Measurements from ENCODE around the gene PELI1.

DNA sequence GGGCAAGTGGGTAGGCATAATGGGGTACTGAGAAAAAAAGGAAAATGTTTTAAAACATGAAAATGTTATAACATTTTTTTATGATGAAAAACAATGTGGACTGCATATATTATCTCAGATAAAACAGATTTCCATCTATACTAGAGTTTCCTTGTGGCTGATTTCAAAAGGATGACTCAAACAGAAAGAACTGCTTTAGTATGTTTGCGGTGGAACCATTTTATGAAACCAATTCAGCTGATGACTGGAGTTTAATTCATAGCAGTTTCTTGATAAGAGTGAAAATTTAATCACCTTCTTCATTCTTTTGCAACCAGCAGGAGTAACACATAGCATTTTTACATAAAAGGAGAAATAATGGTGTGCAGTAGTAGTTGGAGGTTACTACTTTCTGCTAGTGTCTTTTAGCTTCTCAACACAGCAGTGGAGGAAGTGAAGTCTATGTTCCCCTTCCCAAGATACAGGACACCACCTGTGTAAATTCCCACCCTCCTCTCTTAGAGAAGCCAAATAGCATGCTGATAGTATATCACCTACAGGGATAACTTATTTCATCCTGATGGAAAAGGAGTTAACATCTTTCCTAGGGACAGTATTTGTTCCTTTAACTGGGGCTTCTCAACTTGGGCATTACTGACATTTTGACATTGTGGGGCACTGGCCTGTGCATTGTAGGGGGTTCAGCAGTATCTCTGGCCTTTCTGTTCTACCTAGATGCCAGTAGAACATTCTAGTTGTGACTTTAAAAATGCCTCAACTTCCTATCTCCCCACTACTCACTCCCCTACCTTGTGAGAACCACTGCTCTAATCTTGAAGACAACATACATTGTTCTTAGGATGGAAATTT, 29.9 kb downstream of the PELI1 start:
- TF ChIP-seq REST (IDR thresholded peaks at IDR 0.05; ENCODE audit: insufficient read depth in 1 of 2, low read depth in 2 of 2, low read length in 2 of 2) (no peak), POLR2AphosphoS5 (IDR thresholded peaks at IDR 0.05; ENCODE audit: low read depth, low read length) (no peak)

Data from PFSK-1 (cell line).